Loucy (cell line): Measurements from ENCODE around the gene C16orf95.

Source experiments
- CTCF ChIP-seq: fragments of 200-600 bp; sonication (generic); conservative IDR thresholded peaks from 2 replicates; pipeline ENCODE4 v1.5.1; 2014; ENCODE audit warnings: mild to moderate bottlenecking, antibody characterized with exemption, low read length
- EZH2phosphoT487 ChIP-seq: fragments of 200-600 bp; IDR thresholded peaks from 2 replicates; pipeline ENCODE4 v1.6.1; 2018; ENCODE audit warnings: antibody characterized with exemption, mild to moderate bottlenecking, moderate library complexity, borderline replicate concordance

DNA sequence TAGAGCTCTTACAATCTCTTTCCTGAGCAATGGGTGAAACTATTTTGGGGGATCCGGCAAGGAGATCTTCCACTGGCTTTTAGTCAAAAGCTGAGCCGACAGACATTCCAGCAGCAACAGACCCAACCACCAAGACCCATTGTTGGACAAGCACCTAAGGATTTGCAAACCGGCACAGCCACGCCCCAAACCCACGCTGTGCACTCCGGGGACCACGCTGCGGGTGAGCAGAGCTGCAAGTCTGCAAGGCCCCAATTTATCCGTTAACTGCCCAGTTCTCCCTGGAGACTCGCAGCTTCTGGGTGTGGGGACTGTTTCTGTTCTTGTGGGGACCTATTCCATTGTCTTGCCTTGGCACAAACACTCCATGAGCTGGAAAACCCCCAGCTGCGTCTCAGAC lies 45.9 kb downstream of the C16orf95 start:
- TF ChIP-seq CTCF (no peak), EZH2phosphoT487 (no peak)
